Transverse colon (tissue), 3 donors: ENCODE measurements around the gene SSRP1.

Source experiments
- CTCF ChIP-seq, 5 experiments: fragments of 200-600 bp in 3 of 5; fragments of 450-650 bp in 2 of 5; sonication (generic) in 3 of 5; IDR thresholded peaks; 1 replicate in 2 of 5; 2 replicates in 3 of 5; pipeline ENCODE4 v1.5.1; 2016 to 2017; ENCODE audit warnings: antibody characterized with exemption in 5 of 5, inconsistent platforms in 3 of 5, mild to moderate bottlenecking in 2 of 5, moderate library complexity in 1 of 5
- EP300 ChIP-seq: sonication (generic); formaldehyde crosslinking; IDR thresholded peaks from one replicate; pipeline ENCODE4 v1.6.1; 2017; ENCODE audit warnings: antibody characterized with exemption, low read depth

GRCh38 chr11:57318178-57318577 lies 17.5 kb downstream of the SSRP1 start:
- TF ChIP-seq CTCF (IDR thresholded peaks at IDR 0.05) (no peak), EP300 (no peak)
